Measurements from ENCODE around the gene SMPD1. TPM values are rescaled to one million over a fixed set of nuclear protein-coding genes. Genes with fewer than 3 reads are reported as not detected.
"Not testable (repeated sequence)": the region's sequence is repeated elsewhere in the genome, so short reads cannot be mapped to it uniquely, and the experiment has no call there.

Gene SMPD1
- polyA plus RNA-seq, 3 donors = 17.8 to 24.5 (median 19.9) TPM

GRCh38 chr11:6385046-6385777, 5.1 kb upstream of the SMPD1 start:
- 89 to 93% (median 92%) methylated on average over 7 of the region's 7 CpGs for WGBS, 3 donors
- H3K27ac ChIP-seq (ENCODE audit: low read depth, low read length) = no peak overlapping the region

- 61 to 72% (median 71%) methylated on average over 12 of the region's 12 CpGs for WGBS, 3 donors
- no peak overlapping the region for H3K27ac ChIP-seq (ENCODE audit: low read depth, low read length)
Measured at GRCh38 chr11:6387811-6388599, 2.3 kb upstream of the SMPD1 start.

GRCh38 chr11:6388748-6389147, 1.5 kb upstream of the SMPD1 start:
- H3K27ac ChIP-seq (ENCODE audit: low read depth, low read length) = no peak overlapping the region
- 95 to 98% (median 97%) methylated on average over 1 of the region's 1 CpG for WGBS, 3 donors

- no peak overlapping the region for H3K27ac ChIP-seq (ENCODE audit: low read depth, low read length)
- 34 to 39% (median 35%) methylated on average over 18 to 19 of the region's 19 CpGs for WGBS, 3 donors
Measured at GRCh38 chr11:6390718-6391469, 620 bp downstream of the SMPD1 start.

GRCh38 chr11:6391537-6392134, 1.4 kb downstream of the SMPD1 start:
- H3K27ac ChIP-seq (ENCODE audit: low read depth, low read length) = no peak overlapping the region
- 95 to 97% (median 95%) methylated on average over 17 to 18 of the region's 18 CpGs for WGBS, 3 donors

- 95 to 96% (median 96%) methylated on average over 3 to 4 of the region's 4 CpGs for WGBS, 3 donors
Measured at GRCh38 chr11:6392251-6392650, 2.0 kb downstream of the SMPD1 start.

GRCh38 chr11:6393989-6394670, 3.9 kb downstream of the SMPD1 start:
- H3K27ac ChIP-seq (ENCODE audit: low read depth, low read length) = no peak overlapping the region
- WGBS, 3 donors = 64 to 92% (median 86%) methylated on average over 16 of the region's 16 CpGs

More at GRCh38 chr11:6392251-6392650, 2.0 kb downstream of the SMPD1 start:
- H3K27ac ChIP-seq (ENCODE audit: low read depth, low read length) = not testable (repeated sequence)

- H3K27ac ChIP-seq (ENCODE audit: low read depth, low read length) = no peak overlapping the region
- 82 to 94% (median 88%) methylated on average over 14 to 16 of the region's 16 CpGs for WGBS, 3 donors
Measured at GRCh38 chr11:6395470-6396060, 5.3 kb downstream of the SMPD1 start.

- WGBS, 3 donors = 40 to 79% (median 47%) methylated on average over 1 of the region's 1 CpG
- H3K27ac ChIP-seq (ENCODE audit: low read depth, low read length) = no peak overlapping the region
Measured at GRCh38 chr11:6397156-6397555, 6.9 kb downstream of the SMPD1 start.

- 53 to 66% (median 64%) methylated on average over 3 of the region's 3 CpGs for WGBS, 3 donors
- H3K27ac ChIP-seq (ENCODE audit: low read depth, low read length) = no peak overlapping the region
Measured at GRCh38 chr11:6397636-6398035, 7.4 kb downstream of the SMPD1 start.

- WGBS, 3 donors = 96 to 97% (median 97%) methylated on average over 15 of the region's 15 CpGs
Measured at GRCh38 chr11:6400431-6401345, 10.4 kb downstream of the SMPD1 start.

GRCh38 chr11:6401464-6401863, 11.2 kb downstream of the SMPD1 start:
- no peak overlapping the region for H3K27ac ChIP-seq (ENCODE audit: low read depth, low read length)
- 94 to 100% (median 95%) methylated on average over 7 of the region's 7 CpGs for WGBS, 3 donors

More at GRCh38 chr11:6400431-6401345, 10.4 kb downstream of the SMPD1 start:
- H3K27ac ChIP-seq (ENCODE audit: low read depth, low read length) = no peak overlapping the region

GRCh38 chr11:6402061-6402470, 11.8 kb downstream of the SMPD1 start:
- 81 to 89% (median 86%) methylated on average over 12 of the region's 12 CpGs for WGBS, 3 donors
- no peak overlapping the region for H3K27ac ChIP-seq (ENCODE audit: low read depth, low read length)

GRCh38 chr11:6402561-6402981, 12.3 kb downstream of the SMPD1 start:
- 59 to 84% (median 69%) methylated on average over 7 of the region's 7 CpGs for WGBS, 3 donors
- no peak overlapping the region for H3K27ac ChIP-seq (ENCODE audit: low read depth, low read length)

GRCh38 chr11:6403539-6403938, 13.3 kb downstream of the SMPD1 start:
- H3K27ac ChIP-seq (ENCODE audit: low read depth, low read length) = no peak overlapping the region
- 84 to 95% (median 91%) methylated on average over 8 of the region's 8 CpGs for WGBS, 3 donors

GRCh38 chr11:6404342-6405051, 14.2 kb downstream of the SMPD1 start:
- H3K27ac ChIP-seq (ENCODE audit: low read depth, low read length) = no peak overlapping the region
- 71 to 83% (median 78%) methylated on average over 16 of the region's 16 CpGs for WGBS, 3 donors

Measured in adipose tissue (tissue), 3 donors.